Fibroblast of villous mesenchyme (primary cell): Measurements from ENCODE around the gene MGLL. TPM values are rescaled to one million over a fixed set of nuclear protein-coding genes. Genes with fewer than 3 reads are reported as not detected.
A peak's percentile ranks its signal among the peaks of the same experiment; 100 is the strongest.

Experiments
- DNase-seq: peaks from one replicate; pipeline ENCODE4 v3.0.0-alpha.2; 2010; ENCODE audit warnings: low read depth
- H3K4me3 ChIP-seq: 2 replicates; pipeline ENCODE4 v1.5.1; 2011; ENCODE audit warnings: low read depth, mild to moderate bottlenecking, low read length
- total RNA-seq: library from RNA; depleted of rRNA; stranded (reverse); fragments of >200 nt; gene quantifications from 2 replicates; pipeline ENCODE4 v1.2.3, GENCODE V29; 2012
- TF ChIP-seq, protein P1 (sequence below): IDR thresholded peaks from 2 replicates; pipeline ENCODE4 v1.5.1; 2012; ENCODE audit warnings: low read depth, mild to moderate bottlenecking, low read length; ENCODE audit not compliant: insufficient read depth

Gene MGLL
- total RNA-seq, 1 donor = 141 TPM

DNA sequence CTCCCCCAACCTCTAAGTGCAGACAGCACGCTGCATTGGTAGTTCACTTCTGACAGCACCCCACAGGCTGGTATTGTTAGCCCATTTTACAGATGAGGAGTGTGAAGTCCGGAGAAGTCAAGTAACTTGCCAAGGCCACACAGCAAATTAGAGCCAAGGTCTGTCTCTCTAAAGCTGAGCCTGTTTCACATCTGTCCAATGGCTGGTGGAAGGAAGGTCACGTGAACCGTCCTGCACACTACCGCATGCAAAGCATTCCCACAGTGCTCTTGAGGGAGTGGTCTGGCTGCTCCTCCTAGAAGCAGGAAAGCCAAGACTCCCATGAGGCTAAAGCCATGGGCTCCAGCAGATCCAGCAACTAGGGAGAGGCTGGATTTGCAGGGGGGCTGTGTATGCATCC, 50.0 kb downstream of the MGLL start:
- DNase-seq = no peak
- no peak overlapping the region for H3K4me3 ChIP-seq
- TF ChIP-seq, protein P1, sequence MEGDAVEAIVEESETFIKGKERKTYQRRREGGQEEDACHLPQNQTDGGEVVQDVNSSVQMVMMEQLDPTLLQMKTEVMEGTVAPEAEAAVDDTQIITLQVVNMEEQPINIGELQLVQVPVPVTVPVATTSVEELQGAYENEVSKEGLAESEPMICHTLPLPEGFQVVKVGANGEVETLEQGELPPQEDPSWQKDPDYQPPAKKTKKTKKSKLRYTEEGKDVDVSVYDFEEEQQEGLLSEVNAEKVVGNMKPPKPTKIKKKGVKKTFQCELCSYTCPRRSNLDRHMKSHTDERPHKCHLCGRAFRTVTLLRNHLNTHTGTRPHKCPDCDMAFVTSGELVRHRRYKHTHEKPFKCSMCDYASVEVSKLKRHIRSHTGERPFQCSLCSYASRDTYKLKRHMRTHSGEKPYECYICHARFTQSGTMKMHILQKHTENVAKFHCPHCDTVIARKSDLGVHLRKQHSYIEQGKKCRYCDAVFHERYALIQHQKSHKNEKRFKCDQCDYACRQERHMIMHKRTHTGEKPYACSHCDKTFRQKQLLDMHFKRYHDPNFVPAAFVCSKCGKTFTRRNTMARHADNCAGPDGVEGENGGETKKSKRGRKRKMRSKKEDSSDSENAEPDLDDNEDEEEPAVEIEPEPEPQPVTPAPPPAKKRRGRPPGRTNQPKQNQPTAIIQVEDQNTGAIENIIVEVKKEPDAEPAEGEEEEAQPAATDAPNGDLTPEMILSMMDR = no peak

DNA sequence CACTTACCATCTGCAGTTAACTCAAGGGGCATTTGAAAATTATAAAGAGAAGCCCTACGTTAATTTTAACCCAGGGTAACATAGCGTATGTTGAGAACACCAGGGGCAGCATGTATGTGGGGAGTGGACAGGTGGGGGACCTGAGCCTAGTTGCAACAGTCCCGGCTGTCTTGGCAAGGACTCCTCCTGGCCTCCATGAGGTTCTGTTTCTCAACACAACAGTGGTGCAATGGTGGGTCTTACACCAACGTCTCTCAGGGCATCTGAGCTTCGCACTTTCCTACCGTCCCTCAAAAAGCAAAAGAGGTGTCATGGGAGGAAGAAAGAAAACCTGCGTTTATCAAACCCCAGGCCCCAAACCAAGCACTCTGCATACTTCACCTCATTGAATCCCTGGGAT, 50.6 kb downstream of the MGLL start:
- DNase-seq = no peak
- TF ChIP-seq, protein P1 = no peak
- no peak overlapping the region for H3K4me3 ChIP-seq

DNA sequence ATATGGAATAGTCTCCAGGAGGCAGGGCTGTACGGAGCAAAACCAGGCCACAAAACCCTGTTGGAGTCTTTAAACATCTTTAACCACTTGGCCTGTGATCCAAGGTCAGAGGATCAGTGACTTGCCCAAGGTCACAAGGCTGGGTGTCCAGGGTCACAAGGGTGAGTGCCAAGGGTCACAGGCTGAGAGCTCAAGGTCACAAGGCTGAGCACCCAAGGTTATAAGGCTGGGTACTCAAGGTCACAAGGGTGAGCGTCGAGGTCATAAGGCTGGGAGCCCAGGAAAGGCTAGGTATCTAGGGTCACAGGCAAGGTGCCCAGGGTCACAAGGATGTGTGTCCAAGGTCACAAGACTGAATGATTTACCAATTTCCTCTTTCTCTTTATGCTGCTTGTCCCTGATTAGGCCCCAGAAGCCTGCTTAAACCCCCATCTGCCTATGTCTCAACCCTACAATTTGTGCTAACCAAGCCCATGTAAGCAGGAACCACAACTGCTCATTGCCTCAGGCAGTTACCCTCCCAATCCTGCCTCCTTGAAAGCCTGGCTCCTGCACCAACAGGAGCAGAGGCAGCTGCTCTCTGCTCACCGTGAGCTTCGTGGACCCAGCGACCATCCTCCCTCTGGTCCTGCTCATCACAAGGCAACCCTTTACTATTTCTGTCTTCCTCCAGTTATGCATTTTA, 51.5 kb downstream of the MGLL start:
- H3K4me3 ChIP-seq = no peak overlapping the region
- DNase-seq = no peak
- TF ChIP-seq, protein P1 = no peak

DNA sequence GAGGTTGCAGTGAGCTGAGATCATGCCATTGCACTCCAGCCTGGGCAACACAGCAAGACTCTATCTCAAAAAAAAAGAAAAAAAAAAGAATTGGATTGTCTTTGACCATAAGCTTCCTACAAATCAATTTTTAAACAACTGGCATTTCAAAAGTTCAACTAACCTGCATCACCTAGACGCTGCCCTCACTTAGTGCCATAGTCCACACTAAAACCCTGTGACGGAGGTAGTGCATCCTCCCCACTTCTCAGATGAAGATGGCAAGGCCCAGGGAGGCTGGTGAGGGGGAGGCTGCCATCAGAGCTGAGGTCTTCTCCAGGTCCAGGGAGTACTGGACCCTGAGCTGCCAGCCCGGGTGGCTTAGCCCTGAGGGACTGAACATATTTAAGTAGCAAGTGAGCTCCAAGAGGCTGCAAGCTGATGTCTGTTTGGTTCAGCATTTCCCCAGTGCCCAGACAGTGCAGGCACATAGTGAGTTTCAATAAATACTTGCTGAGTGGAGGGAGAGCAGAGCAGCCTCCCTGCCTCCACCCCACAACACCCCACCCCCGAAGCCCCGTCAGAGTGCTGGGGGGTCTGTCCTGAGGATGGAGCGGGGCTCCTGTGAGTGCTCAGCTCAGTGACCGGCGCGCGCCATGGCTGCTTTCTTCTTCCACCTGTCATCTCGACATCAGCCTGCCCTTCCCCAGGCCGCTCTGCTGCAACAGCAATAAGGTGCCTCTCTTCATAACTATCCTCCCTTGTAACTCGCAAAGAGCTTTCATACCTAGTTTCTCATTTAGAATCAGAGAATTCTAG, 52.8 kb downstream of the MGLL start:
- DNase-seq = no peak
- H3K4me3 ChIP-seq = no peak overlapping the region
- TF ChIP-seq, protein P1 = no peak

DNA sequence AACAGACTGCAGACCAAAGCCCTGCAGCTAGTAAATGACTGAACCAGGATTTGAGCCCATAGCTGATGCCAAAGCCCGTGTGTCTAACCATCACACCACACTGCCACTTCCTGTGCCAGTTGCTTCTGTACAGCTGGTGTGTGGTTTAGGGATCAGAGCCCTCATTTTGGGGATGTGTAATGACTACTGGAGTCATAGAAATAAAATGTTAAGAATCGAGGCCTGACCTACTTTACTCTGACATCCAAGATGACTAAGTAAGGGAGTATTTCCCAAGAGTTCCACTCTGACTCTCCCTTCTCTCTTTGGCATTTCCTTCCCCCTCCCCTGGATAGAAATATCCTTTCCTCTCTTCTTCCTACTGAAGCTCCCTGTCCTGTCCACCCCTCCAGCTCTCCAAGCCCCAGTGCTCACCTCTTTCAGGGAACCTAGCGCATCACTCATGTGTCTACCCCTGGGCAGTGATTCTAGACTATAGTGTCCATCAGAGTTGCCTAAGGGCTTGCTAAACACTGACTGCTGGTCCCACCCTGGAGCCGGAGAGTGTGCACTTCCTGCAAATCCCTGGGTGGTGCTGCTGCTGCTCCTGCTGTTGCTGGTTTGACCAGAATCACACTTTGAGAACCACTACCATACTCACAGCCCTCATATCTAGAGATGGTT, 53.8 kb downstream of the MGLL start:
- DNase-seq = peak; percentile 94
- no peak overlapping the region for H3K4me3 ChIP-seq
- TF ChIP-seq, protein P1 = no peak

DNA sequence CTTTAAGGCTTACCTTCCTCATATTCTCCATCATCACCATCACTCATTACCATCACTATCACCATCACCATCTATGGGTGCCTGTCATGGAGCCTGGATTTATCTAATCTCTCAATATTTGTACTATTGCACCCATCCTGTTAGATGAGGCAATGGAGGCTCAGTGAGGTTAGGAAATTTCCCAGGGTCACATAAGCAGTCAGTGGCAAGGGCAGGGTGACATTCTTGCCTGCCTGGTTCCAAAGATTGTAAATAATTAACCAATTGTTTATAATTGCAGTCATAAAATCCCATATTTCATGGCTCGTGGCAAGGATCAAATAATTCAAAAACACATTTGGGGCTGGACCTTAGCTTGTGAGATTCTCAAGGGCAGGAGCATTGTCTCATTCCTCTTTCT, 55.2 kb downstream of the MGLL start:
- DNase-seq = no peak
- TF ChIP-seq, protein P1 = no peak
- no peak overlapping the region for H3K4me3 ChIP-seq
